Liver (tissue), 9 donors: ENCODE measurements around the gene GCLM. TPM values are rescaled to one million over a fixed set of nuclear protein-coding genes. Genes with fewer than 3 reads are reported as not detected.

Experiments
- DNase-seq: peaks from one replicate; pipeline ENCODE4 v3.0.0-alpha.2; 2017; ENCODE audit warnings: low spot score
- H3K27ac ChIP-seq, 2 donors: one replicate each; pipeline ENCODE4 v1.7.0; 2013; ENCODE audit warnings: inconsistent platforms in 2 of 2, low read length in 2 of 2, control low read depth in 1 of 2, low read depth in 1 of 2, mild to moderate bottlenecking in 1 of 2
- H3K27me3 ChIP-seq, 4 donors: one replicate each; pipeline versions ENCODE4 v1.6.1 to v1.7.0; 2013; ENCODE audit warnings: low read length in 3 of 4, inconsistent platforms in 1 of 4, mild to moderate bottlenecking in 1 of 4, moderate library complexity in 1 of 4; ENCODE audit not compliant: control insufficient read depth in 4 of 4, insufficient read depth in 4 of 4
- H3K36me3 ChIP-seq, 4 donors: one replicate each; pipeline versions ENCODE4 v1.6.1 to v1.7.0; 2013; ENCODE audit warnings: low read length in 3 of 4, mild to moderate bottlenecking in 3 of 4, low read depth in 1 of 4, moderate library complexity in 1 of 4; ENCODE audit not compliant: control insufficient read depth in 4 of 4, insufficient read depth in 3 of 4
- H3K4me1 ChIP-seq, 4 donors: one replicate each; pipeline versions ENCODE4 v1.6.1 to v1.7.0; 2013; ENCODE audit warnings: low read length in 3 of 4, mild to moderate bottlenecking in 3 of 4, moderate library complexity in 1 of 4; ENCODE audit not compliant: control insufficient read depth in 4 of 4, insufficient read depth in 4 of 4
- H3K4me3 ChIP-seq, 3 donors: one replicate each; pipeline versions ENCODE4 v1.6.1 to v1.7.0; 2013; ENCODE audit warnings: low read length in 3 of 3, control low read depth in 1 of 3, low read depth in 1 of 3, mild to moderate bottlenecking in 1 of 3
- H3K9ac ChIP-seq, 2 donors: one replicate each; pipeline ENCODE4 v1.7.0; 2013; ENCODE audit warnings: low read length in 2 of 2, mild to moderate bottlenecking in 2 of 2, moderate library complexity in 2 of 2, control low read depth in 1 of 2, low read depth in 1 of 2
- H3K9me3 ChIP-seq, 4 donors: one replicate each; pipeline versions ENCODE4 v1.6.1 to v1.7.0; 2013; ENCODE audit warnings: low read length in 3 of 4; ENCODE audit not compliant: control insufficient read depth in 4 of 4
- ATF3 ChIP-seq: IDR thresholded peaks from 2 replicates; pipeline ENCODE4 v1.6.1; 2016; ENCODE audit warnings: antibody characterized with exemption
- EGR1 ChIP-seq, 2 donors: IDR thresholded peaks; 2 replicates each; pipeline ENCODE4 v1.6.1; 2016 to 2018; ENCODE audit warnings: antibody characterized with exemption in 2 of 2, low read depth in 2 of 2
- FOXA2 ChIP-seq: IDR thresholded peaks from 2 replicates; pipeline ENCODE4 v1.6.1; 2016; ENCODE audit warnings: antibody characterized with exemption
- GABPA ChIP-seq, 2 donors: IDR thresholded peaks in 1 of 2; conservative IDR thresholded peaks in 1 of 2; 2 replicates each; pipeline ENCODE4 v1.6.1; 2016; ENCODE audit warnings: antibody characterized with exemption in 2 of 2, mild to moderate bottlenecking in 1 of 2, moderate library complexity in 1 of 2
- HNF4A ChIP-seq, 2 donors: conservative IDR thresholded peaks; 2 replicates each; pipeline ENCODE4 v1.6.1; 2016; ENCODE audit warnings: antibody characterized with exemption in 2 of 2, mild to moderate bottlenecking in 2 of 2
- HNF4G ChIP-seq: IDR thresholded peaks from 2 replicates; pipeline ENCODE4 v1.6.1; 2016; ENCODE audit warnings: antibody characterized with exemption
- JUND ChIP-seq, 2 donors: IDR thresholded peaks; 2 replicates each; pipeline ENCODE4 v1.6.1; 2016; ENCODE audit warnings: antibody characterized with exemption in 2 of 2
- NR2F2 ChIP-seq: IDR thresholded peaks from 2 replicates; pipeline ENCODE4 v1.6.1; 2016; ENCODE audit warnings: antibody characterized with exemption
- RAD21 ChIP-seq, 2 donors: IDR thresholded peaks; 2 replicates each; pipeline ENCODE4 v1.6.1; 2016; ENCODE audit warnings: antibody characterized with exemption in 2 of 2, mild to moderate bottlenecking in 2 of 2
- RXRA ChIP-seq, 2 donors: IDR thresholded peaks; 2 replicates each; pipeline ENCODE4 v1.6.1; 2017 to 2018; ENCODE audit warnings: antibody characterized with exemption in 2 of 2, mild to moderate bottlenecking in 1 of 2
- SP1 ChIP-seq: IDR thresholded peaks from 2 replicates; pipeline ENCODE4 v1.6.1; 2018; ENCODE audit warnings: antibody characterized with exemption, mild to moderate bottlenecking
- YY1 ChIP-seq: IDR thresholded peaks from 2 replicates; pipeline ENCODE4 v1.6.1; 2016; ENCODE audit warnings: antibody characterized with exemption, mild to moderate bottlenecking
- WGBS: extraction: QIAGEN DNeasy Blood & Tissue Kit; methylation state at CpG from one replicate; pipeline ENCODE4 v1.1.7; 2013; 5-methylcytosine and 5-hydroxymethylcytosine counted together
- polyA plus RNA-seq, 2 donors: library from polyadenylated mRNA; stranded (reverse) in 1 of 2; unstranded in 1 of 2; fragments of 200-250 nt in 1 of 2; fragments of >200 nt in 1 of 2; fragmentation: Nextera tagmentation in 1 of 2; extraction: Ambion mirVana in 1 of 2; gene quantifications; one replicate each; pipeline versions ENCODE4 v1.2.1 to v1.2.3, GENCODE V29; 2013 to 2015
- total RNA-seq, 2 donors: library from RNA; depleted of rRNA; stranded (reverse); fragments of >200 nt; gene quantifications; one replicate each; pipeline ENCODE4 v1.2.3, GENCODE V29; 2014
- TF ChIP-seq, protein P1 (sequence below): IDR thresholded peaks from 2 replicates; pipeline ENCODE4 v1.6.1; 2016; ENCODE audit warnings: antibody characterized with exemption, mild to moderate bottlenecking
- TF ChIP-seq, protein P2 (sequence below): fragments of 150-350 bp; IDR thresholded peaks from 2 replicates; pipeline ENCODE4 v1.5.1; 2017; ENCODE audit warnings: improper control_type of control experiment, low read depth, low read length; ENCODE audit not compliant: missing input control
- TF ChIP-seq, protein P3 (sequence below): IDR thresholded peaks from 2 replicates; pipeline ENCODE4 v1.6.1; 2016; ENCODE audit warnings: antibody characterized with exemption
- donor health status: healthy.
- donor health status: healthy.
- donor health status: healthy.
- donor health status: healthy.
- donor health status: healthy.

Gene GCLM
- total and polyA plus RNA-seq, 4 donors, result 8.9 to 49.1 (median 16.7) TPM

- WGBS, result 79% methylated on average over 3 of the region's 3 CpGs
- H3K9ac ChIP-seq, result no peak overlapping the region
- DNase-seq, result no peak
- peaks cover 3 to 25% (median 19%) of the 10 kb centered on the region in 4 donors for H3K4me1 ChIP-seq
- TF ChIP-seq RAD21 (IDR thresholded peaks at IDR 0.05) (peak; percentile 67 to 69), RXRA (IDR thresholded peaks at IDR 0.05) (no peak), EGR1 (IDR thresholded peaks at IDR 0.05; ENCODE audit: low read depth in 2 of 2) (no peak), YY1 (no peak), ATF3 (no peak), SP1 (no peak)
- TF ChIP-seq, protein P1, sequence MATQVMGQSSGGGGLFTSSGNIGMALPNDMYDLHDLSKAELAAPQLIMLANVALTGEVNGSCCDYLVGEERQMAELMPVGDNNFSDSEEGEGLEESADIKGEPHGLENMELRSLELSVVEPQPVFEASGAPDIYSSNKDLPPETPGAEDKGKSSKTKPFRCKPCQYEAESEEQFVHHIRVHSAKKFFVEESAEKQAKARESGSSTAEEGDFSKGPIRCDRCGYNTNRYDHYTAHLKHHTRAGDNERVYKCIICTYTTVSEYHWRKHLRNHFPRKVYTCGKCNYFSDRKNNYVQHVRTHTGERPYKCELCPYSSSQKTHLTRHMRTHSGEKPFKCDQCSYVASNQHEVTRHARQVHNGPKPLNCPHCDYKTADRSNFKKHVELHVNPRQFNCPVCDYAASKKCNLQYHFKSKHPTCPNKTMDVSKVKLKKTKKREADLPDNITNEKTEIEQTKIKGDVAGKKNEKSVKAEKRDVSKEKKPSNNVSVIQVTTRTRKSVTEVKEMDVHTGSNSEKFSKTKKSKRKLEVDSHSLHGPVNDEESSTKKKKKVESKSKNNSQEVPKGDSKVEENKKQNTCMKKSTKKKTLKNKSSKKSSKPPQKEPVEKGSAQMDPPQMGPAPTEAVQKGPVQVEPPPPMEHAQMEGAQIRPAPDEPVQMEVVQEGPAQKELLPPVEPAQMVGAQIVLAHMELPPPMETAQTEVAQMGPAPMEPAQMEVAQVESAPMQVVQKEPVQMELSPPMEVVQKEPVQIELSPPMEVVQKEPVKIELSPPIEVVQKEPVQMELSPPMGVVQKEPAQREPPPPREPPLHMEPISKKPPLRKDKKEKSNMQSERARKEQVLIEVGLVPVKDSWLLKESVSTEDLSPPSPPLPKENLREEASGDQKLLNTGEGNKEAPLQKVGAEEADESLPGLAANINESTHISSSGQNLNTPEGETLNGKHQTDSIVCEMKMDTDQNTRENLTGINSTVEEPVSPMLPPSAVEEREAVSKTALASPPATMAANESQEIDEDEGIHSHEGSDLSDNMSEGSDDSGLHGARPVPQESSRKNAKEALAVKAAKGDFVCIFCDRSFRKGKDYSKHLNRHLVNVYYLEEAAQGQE, result no peak
- TF ChIP-seq, protein P2, sequence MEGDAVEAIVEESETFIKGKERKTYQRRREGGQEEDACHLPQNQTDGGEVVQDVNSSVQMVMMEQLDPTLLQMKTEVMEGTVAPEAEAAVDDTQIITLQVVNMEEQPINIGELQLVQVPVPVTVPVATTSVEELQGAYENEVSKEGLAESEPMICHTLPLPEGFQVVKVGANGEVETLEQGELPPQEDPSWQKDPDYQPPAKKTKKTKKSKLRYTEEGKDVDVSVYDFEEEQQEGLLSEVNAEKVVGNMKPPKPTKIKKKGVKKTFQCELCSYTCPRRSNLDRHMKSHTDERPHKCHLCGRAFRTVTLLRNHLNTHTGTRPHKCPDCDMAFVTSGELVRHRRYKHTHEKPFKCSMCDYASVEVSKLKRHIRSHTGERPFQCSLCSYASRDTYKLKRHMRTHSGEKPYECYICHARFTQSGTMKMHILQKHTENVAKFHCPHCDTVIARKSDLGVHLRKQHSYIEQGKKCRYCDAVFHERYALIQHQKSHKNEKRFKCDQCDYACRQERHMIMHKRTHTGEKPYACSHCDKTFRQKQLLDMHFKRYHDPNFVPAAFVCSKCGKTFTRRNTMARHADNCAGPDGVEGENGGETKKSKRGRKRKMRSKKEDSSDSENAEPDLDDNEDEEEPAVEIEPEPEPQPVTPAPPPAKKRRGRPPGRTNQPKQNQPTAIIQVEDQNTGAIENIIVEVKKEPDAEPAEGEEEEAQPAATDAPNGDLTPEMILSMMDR, result peak; percentile 42
- H3K27me3 ChIP-seq, result no peaks in the 10 kb centered on the region
- no peak overlapping the region for H3K4me3 ChIP-seq
- H3K27ac ChIP-seq, result no peak overlapping the region
- no peaks in the 10 kb centered on the region for H3K9me3 ChIP-seq
- peaks cover 15 to 67% (median 59%) of the 10 kb centered on the region in 4 donors for H3K36me3 ChIP-seq
Observed at GRCh38 chr1:93874025-93874651, 35.1 kb downstream of the GCLM start.

DNA sequence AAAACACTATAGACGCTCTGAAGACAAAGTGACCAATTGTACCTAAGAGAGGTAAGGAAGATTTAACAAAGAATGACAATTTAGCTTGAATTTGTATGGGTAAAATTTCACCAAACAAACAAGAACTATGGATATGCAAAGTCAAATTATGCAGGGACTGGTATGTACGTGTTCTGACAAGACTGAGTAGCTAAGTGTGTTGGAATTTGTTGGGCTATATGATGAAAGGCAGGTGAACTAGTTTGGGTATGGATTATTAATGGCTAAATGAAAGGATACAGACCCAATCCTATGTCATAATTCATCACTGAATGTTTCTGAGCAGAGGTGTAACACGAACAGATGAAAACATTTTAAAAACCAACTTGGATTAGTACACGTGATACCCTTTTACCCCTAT, 37.9 kb downstream of the GCLM start:
- 93% methylated on average over 4 of the region's 4 CpGs for WGBS
- no peaks in the 10 kb centered on the region for H3K9me3 ChIP-seq
- H3K9ac ChIP-seq, result no peak overlapping the region
- H3K27me3 ChIP-seq, result no peaks in the 10 kb centered on the region
- no peak for TF ChIP-seq EGR1 (IDR thresholded peaks at IDR 0.05; ENCODE audit: low read depth in 2 of 2)
- no peak for TF ChIP-seq ATF3
- TF ChIP-seq, protein P3, sequence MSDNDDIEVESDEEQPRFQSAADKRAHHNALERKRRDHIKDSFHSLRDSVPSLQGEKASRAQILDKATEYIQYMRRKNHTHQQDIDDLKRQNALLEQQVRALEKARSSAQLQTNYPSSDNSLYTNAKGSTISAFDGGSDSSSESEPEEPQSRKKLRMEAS, result no peak
- no peak for TF ChIP-seq RAD21 (IDR thresholded peaks at IDR 0.05)
- TF ChIP-seq NR2F2, result no peak
- no peak for TF ChIP-seq YY1
- TF ChIP-seq HNF4A (conservative IDR thresholded peaks at IDR 0.05), result no peak
- no peak for TF ChIP-seq GABPA (IDR thresholded peaks at IDR 0.05 in 1 of 2, conservative IDR thresholded peaks at IDR 0.05 in 1 of 2)
- no peak for TF ChIP-seq JUND (IDR thresholded peaks at IDR 0.05)
- TF ChIP-seq HNF4G, result no peak
- no peak for TF ChIP-seq FOXA2
- H3K27ac ChIP-seq, result no peak overlapping the region
- no peak overlapping the region for H3K4me3 ChIP-seq
- no peak for DNase-seq
- peaks cover 14 to 68% (median 56%) of the 10 kb centered on the region in 4 donors for H3K36me3 ChIP-seq
- peaks cover 0 to 5% (median 4%) of the 10 kb centered on the region in 4 donors for H3K4me1 ChIP-seq
